GM18517 (cell line): Measurements from ENCODE around the gene TMPRSS11B.
A peak's percentile ranks its signal among the peaks of the same experiment; 100 is the strongest.
"Not testable (repeated sequence)": the region's sequence is repeated elsewhere in the genome, so short reads cannot be mapped to it uniquely, and the experiment has no call there.

Experiments
- ATAC-seq: cut with Tn5 transposase; IDR thresholded peaks from one replicate; pipeline ENCODE4 v1.9.1; 2021; ENCODE audit warnings: mild to moderate bottlenecking, moderate library complexity; ENCODE audit not compliant: unreplicated experiment

Gene TMPRSS11B, protein sequence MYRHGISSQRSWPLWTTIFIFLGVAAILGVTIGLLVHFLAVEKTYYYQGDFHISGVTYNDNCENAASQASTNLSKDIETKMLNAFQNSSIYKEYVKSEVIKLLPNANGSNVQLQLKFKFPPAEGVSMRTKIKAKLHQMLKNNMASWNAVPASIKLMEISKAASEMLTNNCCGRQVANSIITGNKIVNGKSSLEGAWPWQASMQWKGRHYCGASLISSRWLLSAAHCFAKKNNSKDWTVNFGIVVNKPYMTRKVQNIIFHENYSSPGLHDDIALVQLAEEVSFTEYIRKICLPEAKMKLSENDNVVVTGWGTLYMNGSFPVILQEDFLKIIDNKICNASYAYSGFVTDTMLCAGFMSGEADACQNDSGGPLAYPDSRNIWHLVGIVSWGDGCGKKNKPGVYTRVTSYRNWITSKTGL

DNA sequence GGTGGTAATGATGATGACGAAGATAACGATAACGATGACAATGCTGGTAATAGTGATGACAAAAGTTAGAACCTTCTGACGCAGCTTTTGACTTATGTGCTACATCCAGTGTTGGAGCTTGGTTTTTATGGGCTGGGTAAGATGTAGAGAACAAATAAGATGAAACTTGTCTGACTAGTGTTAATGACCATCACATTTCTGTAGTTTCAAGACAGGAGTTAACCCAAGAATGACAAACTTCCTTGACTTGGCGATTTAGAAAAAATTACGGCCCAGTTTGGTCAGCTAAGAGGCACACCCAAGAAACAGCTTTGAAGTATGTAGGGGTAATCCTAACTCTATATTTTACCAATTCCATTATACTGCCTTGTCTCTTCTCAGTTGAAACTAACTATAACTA is at the start of gene TMPRSS11B:
TSS of gene TMPRSS11B (minus strand) at position 101 of the 400 bp plus-strand sequence. CDS start 136 bp downstream, outside the sequence.
- no peak for ATAC-seq

DNA sequence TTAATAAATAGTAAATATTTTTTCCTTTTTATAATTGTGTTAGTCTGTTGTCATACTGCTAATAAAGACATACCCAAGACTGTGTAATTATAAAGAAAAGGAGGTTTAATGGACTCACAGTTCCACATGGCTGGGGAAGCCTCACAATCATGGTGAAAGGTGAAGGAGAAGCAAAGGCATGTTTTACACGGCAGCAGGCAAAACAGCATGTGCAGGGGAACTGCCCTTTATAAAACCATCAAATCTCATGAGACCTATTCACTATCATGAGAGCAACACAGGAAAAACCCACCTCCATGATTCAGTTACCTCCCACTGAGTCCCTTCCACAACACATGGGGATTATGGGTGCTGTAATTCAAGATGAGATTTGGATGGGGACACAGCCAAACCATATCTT is 45.8 kb upstream of the TMPRSS11B start:
- no peak for ATAC-seq

DNA sequence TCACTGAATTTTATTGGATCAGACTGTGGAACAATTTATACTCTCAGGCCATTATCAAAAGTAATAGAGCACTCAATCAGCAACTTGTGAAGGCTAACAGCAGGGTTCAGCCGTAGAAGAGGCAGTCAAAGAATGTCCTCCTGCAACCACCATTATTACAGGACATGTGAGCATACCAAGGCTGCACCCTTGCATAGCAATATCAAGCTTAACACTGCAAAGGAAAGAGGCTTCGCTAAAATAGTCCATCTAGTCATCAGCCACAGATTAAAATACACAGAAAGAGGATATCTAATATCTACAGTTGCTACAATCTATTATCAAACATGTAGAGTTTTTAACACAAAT is 42.9 kb upstream of the TMPRSS11B start:
- no peak for ATAC-seq

DNA sequence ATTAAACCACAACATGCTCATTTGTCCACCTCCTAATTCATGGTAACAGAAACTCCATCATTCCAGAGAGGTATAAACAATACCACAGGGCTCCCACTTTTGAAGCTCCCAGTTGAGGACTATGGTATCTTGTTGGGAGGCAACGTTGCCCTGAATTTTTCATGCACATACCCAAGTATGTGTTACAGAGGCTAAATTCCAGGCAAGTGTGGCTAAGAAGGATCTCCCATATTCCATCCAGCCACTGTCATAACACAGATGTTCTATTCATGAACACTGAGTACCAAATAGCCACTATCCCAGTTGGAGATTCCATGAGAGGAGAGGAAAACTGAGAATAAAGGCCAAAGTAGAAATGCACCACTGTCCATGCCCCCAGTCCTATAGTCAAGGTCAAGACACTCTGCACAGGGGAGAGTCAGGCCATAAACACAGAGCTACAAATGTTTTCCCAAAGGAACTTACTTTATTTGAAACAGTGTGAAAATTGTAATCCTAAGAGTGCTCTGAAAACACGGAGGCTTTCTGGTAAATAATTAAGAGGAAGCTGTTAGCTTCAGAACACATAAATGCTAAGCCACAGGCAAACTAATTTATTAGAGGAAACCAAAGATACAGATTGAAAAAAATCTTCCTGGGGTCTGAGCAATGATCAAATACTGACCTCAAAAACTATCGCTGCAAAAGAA is 42.4 kb upstream of the TMPRSS11B start:
- no peak for ATAC-seq

DNA sequence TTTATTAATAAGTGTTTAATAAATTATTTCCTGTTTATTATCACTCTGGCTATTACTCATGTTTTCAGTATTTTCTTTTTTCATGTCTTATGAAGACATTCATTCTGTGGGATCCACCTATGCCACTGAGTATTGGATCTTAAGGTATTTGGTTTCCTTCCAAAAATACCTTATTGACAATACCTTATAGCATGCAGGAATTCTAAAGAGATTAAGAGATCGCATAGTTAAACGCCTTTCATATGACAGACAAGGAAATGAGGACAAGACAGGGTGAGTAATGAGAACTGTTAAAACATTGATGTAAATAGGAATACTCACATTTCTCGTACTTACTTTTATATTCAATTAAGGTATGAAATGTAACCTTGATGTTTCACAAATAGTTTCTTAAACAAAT is 38.2 kb upstream of the TMPRSS11B start:
- no peak for ATAC-seq

DNA sequence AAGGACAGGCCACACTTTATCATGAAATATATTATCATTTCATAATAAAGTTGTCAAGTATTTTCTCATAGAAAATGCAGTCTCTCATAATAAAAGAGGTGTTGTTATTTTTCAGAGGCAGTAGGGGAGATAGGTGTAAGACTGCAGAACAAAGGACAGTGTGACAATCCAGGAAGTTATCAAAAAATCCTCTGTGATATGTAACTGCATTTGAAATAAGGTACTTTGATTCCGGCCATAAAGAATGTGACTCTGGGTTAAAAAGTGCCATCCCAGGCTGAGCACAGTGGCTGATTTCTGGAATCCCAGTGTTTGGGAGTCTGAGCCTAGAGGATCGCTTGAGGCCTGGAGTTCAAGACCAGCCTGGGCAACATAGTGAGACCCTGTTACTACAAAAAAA is 37.6 kb upstream of the TMPRSS11B start:
- ATAC-seq, result no peak

DNA sequence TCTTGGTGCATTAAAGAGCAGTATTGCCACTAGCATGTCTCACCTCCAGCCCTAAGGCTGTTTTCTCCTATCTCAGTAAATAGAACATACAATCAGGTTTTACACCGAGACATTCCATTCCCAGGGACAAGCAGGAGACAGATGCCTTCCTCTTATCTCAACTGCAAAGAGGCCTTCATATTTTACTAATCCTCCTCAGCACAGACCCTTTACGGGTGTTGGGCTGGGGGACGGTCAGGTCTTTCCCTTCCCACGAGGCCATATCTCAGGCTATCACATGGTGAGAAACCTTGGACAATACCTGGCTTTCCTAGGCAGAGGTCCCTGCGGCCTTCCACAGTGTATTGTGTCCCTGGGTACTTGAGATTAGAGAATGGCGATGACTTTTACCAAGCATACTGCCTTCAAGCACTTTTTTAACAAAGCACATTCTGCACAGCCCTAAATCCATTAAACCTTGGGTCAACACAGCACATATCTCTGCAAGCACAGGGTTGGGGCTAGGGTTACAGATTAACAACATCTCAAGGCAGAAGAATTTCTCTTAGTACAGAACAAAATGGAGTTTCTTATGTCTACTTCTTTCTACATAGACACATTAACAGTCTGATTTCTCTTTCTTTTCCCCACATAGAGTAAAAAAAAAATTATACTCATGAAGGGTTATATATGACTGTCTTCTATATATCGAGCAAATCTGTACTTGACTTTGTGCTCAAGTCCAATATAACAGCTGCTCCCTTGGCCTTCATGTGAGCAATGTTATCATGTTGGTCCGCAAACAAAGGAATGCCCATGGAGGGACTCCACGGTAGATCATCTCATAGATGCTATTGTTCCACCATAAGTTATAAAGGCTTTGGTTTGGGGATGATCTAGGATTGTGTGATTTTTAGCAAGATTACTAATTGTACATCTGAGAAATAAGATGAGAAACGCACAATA is 36.6 kb upstream of the TMPRSS11B start:
- ATAC-seq, result not testable (repeated sequence)

DNA sequence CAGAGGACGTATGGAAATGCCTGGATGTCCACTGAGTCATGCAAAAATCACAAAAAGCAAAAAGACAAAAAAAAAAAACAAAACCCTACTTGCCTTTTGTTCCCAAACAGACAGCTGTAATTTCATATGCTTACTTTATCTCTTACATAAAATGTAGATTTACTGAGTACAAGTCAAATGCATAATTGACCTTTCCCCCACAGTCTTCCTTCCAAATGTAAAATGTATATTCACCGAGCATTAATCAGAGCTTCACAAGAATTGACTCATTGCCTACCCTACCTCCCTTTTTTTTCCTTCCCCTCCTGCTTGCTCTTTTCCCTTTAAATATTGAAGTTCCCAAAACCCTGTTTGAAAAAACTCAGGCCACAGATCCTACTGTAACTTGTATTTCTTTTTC is 32.5 kb upstream of the TMPRSS11B start:
- ATAC-seq, result no peak

DNA sequence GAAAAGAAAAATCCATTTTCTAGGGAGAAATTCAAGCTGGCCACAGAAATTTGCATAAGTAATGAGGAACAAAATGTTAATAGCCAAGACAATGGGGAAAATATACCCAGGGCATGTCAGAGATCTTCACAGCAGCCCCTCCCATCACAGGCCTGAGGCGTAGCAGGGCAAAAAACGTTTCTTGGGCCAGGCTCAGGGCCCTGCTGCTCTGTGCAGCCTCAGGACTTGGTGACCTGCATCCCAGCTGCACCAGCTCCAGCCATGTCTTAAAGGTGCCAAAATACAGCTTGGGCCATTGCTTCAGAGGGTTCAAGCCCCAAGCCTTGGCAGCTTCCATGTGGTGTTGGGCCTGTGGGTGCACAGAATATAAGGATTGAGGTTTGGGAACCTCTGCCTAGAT is 32.1 kb upstream of the TMPRSS11B start:
- no peak for ATAC-seq

DNA sequence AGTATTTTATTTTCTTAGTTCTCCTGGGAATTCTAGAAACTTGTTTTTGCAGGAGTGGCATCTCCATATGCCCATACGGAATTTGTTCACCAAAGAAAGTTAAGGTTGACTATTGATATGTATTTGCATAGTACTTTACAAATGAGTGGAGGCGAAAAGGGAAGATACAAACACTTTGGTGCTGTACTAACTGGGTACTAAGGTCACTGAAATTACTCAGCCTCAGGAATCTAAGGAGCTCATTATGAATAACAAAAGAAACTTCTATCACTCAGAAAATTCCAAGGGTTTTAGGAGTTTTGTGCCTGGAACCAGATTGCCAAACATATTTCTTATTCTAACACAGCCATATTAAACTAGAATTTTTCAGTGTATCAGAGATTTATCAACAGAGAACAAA is 27.4 kb upstream of the TMPRSS11B start:
- ATAC-seq, result no peak

DNA sequence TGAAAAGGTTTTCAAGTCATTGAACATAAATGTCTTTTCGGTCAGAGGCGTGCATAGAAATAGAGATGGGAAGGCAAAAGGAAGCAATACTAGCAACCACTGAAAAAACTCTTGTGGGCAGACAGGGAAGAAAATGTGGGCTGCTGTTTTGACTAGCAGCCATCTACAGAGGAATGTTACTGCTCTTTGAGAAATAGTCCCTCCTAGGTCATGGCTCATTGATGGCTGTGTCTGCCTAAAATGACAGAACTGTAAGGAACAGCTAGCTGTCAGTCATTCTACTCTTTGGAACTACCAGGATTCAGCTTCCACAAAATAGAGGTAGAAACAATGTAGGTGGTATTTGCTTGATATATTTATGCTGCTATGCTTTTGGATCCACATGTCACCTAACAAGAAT is 26.9 kb upstream of the TMPRSS11B start:
- ATAC-seq, result peak; percentile 47

DNA sequence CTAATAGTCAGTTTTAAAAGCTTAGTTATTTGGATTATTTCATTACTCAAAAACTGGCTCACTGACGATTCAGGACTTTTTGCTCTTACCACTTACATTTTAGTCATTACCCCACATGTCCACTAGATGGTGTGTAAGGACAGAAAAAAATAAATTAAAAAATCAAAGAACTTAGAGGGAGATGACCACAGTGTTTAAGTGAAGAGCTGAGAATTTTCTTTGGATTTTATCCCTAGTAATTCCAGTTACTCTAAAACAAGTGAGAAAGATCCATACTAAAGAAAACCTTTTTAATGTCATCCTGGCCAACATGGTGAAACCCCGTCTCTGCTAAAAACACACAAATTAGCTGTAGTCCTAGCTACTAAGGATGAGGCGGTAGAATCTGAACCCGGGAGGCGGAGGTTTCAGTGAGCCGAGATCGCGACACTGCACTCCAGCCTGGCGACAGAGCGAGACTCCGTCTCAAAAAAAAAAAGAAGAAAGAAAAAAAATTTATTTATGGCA is 26.4 kb upstream of the TMPRSS11B start:
- peak; percentile 84 for ATAC-seq

DNA sequence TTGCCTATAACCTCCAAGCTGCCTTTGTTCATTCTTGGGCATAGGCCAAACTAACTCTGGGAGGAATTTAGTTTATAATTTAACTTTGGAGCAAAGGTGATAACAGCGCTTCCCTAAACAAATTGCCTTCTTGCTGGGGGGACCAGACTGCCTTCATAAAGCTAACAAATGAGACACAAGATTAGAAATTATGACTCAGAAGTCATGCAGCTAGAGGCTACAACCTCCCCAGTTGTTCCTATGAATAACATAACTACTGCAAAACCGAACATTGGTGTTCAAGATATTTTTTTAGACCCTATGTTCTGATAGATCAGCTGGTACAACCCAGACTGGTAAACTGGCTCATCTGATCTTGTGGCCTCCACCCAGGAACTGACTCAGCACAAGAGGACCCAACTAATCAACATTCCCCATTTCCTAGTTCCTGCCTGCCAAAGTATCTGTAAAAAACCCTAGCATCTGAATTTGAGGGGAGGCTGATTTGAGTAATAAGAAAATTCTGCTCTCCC is 22.0 kb upstream of the TMPRSS11B start:
- ATAC-seq, result no peak

DNA sequence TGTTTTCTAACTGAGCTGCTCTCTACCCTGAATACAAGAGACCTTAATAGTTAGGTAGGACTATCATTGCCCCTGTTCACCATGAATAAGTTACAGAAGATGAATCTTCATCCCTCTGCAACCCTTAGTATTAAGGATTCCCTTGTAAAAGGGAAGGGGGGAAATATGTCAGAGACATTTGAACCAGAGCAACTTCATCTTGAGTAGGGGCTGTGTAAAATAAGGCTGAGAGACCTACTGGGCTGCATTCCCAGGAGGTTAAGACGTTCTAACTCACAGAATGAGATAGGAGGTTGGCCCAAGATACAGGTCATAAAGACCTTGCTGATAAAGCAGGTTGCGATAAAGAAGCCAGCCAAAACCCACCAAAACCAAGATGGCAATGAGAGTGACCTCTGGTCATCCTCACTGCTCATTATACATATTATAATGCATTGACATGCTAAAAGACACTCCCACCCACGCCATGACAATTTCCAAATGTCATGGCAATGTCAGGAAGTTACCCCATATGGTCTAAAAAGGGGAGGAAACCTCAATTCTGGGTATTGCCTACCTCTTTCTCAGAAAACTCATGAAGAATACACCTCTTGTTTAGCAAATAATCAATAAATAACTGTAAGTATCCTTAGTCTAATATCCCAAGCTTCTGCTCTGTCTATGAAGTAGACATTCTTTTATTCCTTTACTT is 19.5 kb upstream of the TMPRSS11B start:
- no peak for ATAC-seq

DNA sequence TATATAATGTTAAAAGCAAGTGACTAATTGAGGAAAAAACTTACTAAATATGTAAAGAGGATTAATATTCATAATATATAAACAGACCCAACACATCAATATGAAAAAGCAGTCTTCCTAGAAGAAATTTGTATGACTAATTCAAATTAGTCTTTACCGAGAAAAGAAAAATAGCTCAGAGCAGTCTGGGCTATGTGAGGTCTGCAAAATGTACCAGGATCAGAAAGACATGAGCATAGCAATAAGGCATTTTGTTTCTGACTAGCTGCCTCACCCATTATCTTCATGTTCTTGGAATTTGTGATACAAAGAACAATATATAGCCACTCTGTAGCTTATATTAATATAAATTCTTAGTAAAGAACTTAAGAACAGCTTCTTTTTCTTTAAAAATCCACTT is 13.7 kb upstream of the TMPRSS11B start:
- no peak for ATAC-seq

DNA sequence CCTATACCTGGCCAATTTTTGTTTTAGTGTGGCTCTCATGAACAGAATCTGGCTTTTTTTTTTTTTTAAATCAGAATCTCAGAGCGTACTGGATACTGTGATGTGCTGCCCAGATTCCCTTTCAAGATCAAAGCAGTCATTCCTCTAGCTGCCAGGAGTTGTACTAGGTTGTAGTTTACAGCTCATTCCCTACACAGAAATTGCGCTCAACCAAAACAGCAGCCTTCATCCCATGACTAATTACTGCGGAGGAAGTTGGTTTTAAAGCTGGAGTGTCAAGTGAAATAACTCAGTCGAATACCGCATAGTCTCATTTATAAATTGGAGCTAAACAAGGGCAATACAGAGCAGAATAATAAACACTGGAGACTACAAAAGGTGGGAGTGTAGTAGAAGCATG is 12.2 kb upstream of the TMPRSS11B start:
- ATAC-seq, result no peak

DNA sequence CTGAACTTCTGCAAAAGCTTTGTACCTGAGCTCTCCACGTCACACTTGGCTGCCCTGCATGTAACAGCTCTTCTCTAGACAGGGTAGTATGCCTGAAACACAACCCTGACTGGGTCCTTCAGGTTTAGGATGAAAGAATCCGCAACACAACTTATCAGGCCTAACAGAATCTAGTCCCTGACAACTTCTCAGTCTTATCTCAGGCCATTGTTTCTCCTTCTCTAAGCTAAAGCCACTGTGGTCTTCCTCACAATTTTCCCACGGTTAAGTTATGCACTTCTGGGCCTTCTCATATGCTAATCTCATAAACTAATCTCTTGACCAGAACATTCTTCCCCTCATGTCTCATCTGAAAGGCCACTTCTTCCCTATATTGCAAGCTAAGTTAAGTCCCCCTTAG is 10.8 kb upstream of the TMPRSS11B start:
- no peak for ATAC-seq

DNA sequence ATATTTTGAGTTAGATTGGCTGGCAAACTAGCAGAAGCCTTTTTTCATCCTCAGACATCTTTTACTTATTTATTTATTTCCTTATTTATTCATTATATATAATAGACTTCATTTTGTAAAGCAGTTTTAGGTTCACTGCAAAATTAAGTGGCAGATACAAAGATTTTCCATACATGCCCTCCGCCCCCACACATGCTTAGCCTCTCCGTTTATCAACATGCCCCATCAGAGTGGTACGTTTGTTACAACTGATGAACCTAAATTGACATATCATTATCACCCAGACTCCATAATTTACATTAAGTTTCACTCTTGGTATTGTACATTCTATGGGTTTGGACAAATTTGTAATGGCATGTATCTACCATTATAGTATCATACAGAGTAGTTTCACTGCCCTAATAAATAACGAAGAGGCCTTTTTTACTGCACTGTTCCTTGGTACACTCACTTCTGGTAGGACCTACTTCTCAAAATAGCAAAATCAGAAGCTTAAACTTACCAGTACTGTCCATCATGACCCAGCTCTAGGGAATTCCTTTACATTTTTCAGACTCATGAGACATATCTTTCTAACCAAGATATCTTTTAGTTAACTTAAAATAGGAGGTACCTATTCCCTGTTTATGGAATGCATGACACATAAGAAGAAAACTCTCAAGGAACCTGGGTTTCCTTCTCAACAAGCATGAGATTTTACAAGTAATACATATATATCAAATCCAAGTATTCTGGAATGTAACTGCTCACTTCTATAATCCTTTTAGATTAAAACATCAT is 4.8 kb upstream of the TMPRSS11B start:
- no peak for ATAC-seq

DNA sequence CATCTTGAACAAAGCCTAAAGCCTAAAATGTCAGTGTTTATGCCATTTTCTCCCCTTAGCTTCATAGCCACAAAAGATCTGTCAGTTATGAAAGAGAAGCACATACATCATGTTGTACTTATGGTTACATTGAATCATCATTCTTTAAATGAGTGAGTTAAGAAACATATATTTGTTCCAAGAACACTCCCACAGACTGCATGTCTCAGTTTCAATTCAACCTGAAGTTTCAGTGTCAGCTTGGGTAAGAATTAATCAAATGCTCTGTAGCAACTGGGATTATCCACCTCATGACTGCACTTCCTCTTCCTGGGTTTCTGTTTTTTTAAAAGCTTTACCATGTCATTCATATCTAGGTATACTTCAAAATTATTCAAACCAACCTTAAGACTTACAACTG is 3.9 kb upstream of the TMPRSS11B start:
- ATAC-seq, result peak; percentile 76

DNA sequence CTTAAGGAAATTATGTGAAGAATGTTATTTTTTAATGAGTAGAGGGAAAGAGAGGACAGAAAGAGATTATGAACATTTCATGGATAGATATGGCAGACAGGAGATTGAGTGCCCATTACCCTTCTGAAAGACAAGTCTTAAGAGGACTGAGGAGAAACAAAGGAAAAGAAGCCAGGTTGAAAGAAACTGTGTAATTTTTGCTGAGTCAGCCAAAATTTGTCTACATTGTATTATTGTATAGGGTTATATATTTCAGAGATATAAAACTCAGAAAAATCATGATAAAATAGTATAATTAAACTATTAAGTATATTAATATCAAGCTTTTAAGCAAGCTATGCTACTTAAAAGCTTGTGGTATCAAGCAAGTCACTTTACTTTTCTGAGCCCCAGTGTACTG is 4.9 kb downstream of the TMPRSS11B start:
- ATAC-seq, result no peak
